SJSA1 (cell line): ENCODE results near the gene ZNF133. TPM values are rescaled to one million over a fixed set of nuclear protein-coding genes. Genes with fewer than 3 reads are reported as not detected.
"Not testable (repeated sequence)": the region's sequence is repeated elsewhere in the genome, so short reads cannot be mapped to it uniquely, and the experiment has no call there.

Experiments
- DNase-seq, 2 experiments: peaks; one replicate each; pipeline ENCODE4 v3.0.0-alpha.2; 2015 to 2020; ENCODE audit warnings: low spot score in 2 of 2, low read depth in 1 of 2
- H3K27ac ChIP-seq: fragments of 250-450 bp; sonication (Bioruptor Pico); 2 replicates; pipeline ENCODE4 v1.5.1; 2020; ENCODE audit warnings: mild to moderate bottlenecking, moderate library complexity
- H3K27me3 ChIP-seq: fragments of 250-450 bp; sonication (Bioruptor Pico); replicated peaks from 2 replicates; pipeline ENCODE4 v1.5.1; 2020; ENCODE audit warnings: mild to moderate bottlenecking, moderate library complexity
- H3K36me3 ChIP-seq: fragments of 250-450 bp; sonication (Bioruptor Pico); 2 replicates; pipeline ENCODE4 v1.5.1; 2020; ENCODE audit warnings: mild to moderate bottlenecking
- H3K4me1 ChIP-seq: fragments of 250-450 bp; sonication (Bioruptor Pico); replicated peaks from 2 replicates; pipeline ENCODE4 v1.6.1; 2021; ENCODE audit warnings: mild to moderate bottlenecking
- H3K4me3 ChIP-seq: fragments of 250-450 bp; sonication (Bioruptor Pico); 2 replicates; pipeline ENCODE4 v1.5.1; 2020; ENCODE audit warnings: mild to moderate bottlenecking
- H3K9me3 ChIP-seq: fragments of 250-450 bp; sonication (Bioruptor Pico); replicated peaks from 2 replicates; pipeline ENCODE4 v1.5.1; 2020; ENCODE audit warnings: mild to moderate bottlenecking
- total RNA-seq: library from RNA; depleted of rRNA; stranded (reverse); fragments of >200 nt; shearing (Covaris generic); gene quantifications from 2 replicates; pipeline ENCODE4 v1.2.3, GENCODE V29; 2014

The ZNF133 gene
- total RNA-seq, 1 experiment from 2014 or later = 8.9 TPM

GRCh38 chr20:18266282-18266681, 22.0 kb upstream of the ZNF133 start:
- no peak overlapping the region for H3K27ac ChIP-seq
- H3K9me3 ChIP-seq = no peaks in the 10 kb centered on the region
- no peak for DNase-seq
- peaks cover 3% of the 10 kb centered on the region; the same call in 1 of the 2 replicates for H3K27me3 ChIP-seq
- no peak overlapping the region for H3K4me3 ChIP-seq
- H3K4me1 ChIP-seq = no peaks in the 10 kb centered on the region
- no peaks in the 10 kb centered on the region for H3K36me3 ChIP-seq

- H3K27ac ChIP-seq = no peak overlapping the region
- H3K9me3 ChIP-seq = no peaks in the 10 kb centered on the region
- peaks cover 6% of the 10 kb centered on the region; the same call in 1 of the 2 replicates for H3K27me3 ChIP-seq
- H3K4me1 ChIP-seq = no peaks in the 10 kb centered on the region
- no peaks in the 10 kb centered on the region for H3K36me3 ChIP-seq
- DNase-seq = no peak
- no peak overlapping the region for H3K4me3 ChIP-seq
These were observed 20.5 kb upstream of the ZNF133 start for GRCh38 chr20:18267815-18268214.

GRCh38 chr20:18271160-18271559, 17.2 kb upstream of the ZNF133 start:
- H3K4me3 ChIP-seq = no peak overlapping the region
- H3K27ac ChIP-seq = no peak overlapping the region
- no peak for DNase-seq
- H3K9me3 ChIP-seq = no peaks in the 10 kb centered on the region
- no peaks in the 10 kb centered on the region for H3K36me3 ChIP-seq
- no peaks in the 10 kb centered on the region for H3K4me1 ChIP-seq
- H3K27me3 ChIP-seq = peaks cover 20% of the 10 kb centered on the region; the same call in 1 of the 2 replicates

- 0 out of 2 replicates have a peak, but pooled peaks cover 4% of the 10 kb centered on the region for H3K4me1 ChIP-seq
- no peak overlapping the region for H3K27ac ChIP-seq
- H3K4me3 ChIP-seq = no peak overlapping the region
- no peaks in the 10 kb centered on the region for H3K36me3 ChIP-seq
- H3K9me3 ChIP-seq = no peaks in the 10 kb centered on the region
- peaks cover 20% of the 10 kb centered on the region; the same call in 1 of the 2 replicates for H3K27me3 ChIP-seq
- DNase-seq = no peak
These were observed 15.9 kb upstream of the ZNF133 start for GRCh38 chr20:18272451-18272850.

GRCh38 chr20:18273738-18274137, 14.6 kb upstream of the ZNF133 start:
- Histone ChIP-seq H3K27me3 (peaks cover 20% of the 10 kb centered on the region; the same call in 1 of the 2 replicates), H3K27ac (no peak overlapping the region), H3K4me1 (0 out of 2 replicates have a peak, but pooled peaks cover 4% of the 10 kb centered on the region), H3K9me3 (no peaks in the 10 kb centered on the region), H3K4me3 (no peak overlapping the region), H3K36me3 (no peaks in the 10 kb centered on the region)
- no peak for DNase-seq

GRCh38 chr20:18275960-18276359, 12.4 kb upstream of the ZNF133 start:
- H3K4me1 ChIP-seq, H3K9me3 ChIP-seq, DNase-seq, H3K27ac ChIP-seq, H3K36me3 ChIP-seq, H3K4me3 ChIP-seq: not testable (repeated sequence)
- peaks cover 18% of the 10 kb centered on the region; the same call in 1 of the 2 replicates for H3K27me3 ChIP-seq

- Histone ChIP-seq H3K9me3 (no peaks in the 10 kb centered on the region), H3K4me3 (no peak overlapping the region), H3K27me3 (peaks cover 18% of the 10 kb centered on the region; the same call in 1 of the 2 replicates), H3K27ac (no peak overlapping the region), H3K4me1 (0 out of 2 replicates have a peak, but pooled peaks cover 4% of the 10 kb centered on the region), H3K36me3 (no peaks in the 10 kb centered on the region)
- DNase-seq = peak; percentile 57 to 63
These were observed 11.5 kb upstream of the ZNF133 start for GRCh38 chr20:18276821-18277220.

- no peak for DNase-seq
- 0 out of 2 replicates have a peak, but pooled peaks cover 4% of the 10 kb centered on the region for H3K4me1 ChIP-seq
- H3K36me3 ChIP-seq = no peaks in the 10 kb centered on the region
- no peaks in the 10 kb centered on the region for H3K9me3 ChIP-seq
- peaks cover 11% of the 10 kb centered on the region; the same call in 1 of the 2 replicates for H3K27me3 ChIP-seq
- no peak overlapping the region for H3K4me3 ChIP-seq
- H3K27ac ChIP-seq = no peak overlapping the region
These were observed 9.1 kb upstream of the ZNF133 start for GRCh38 chr20:18279242-18279641.

- Histone ChIP-seq H3K27me3 (no peaks in the 10 kb centered on the region), H3K4me3 (no peak overlapping the region), H3K9me3 (peaks cover 12% of the 10 kb centered on the region), H3K27ac (no peak overlapping the region), H3K36me3 (no peaks in the 10 kb centered on the region; the same call in 1 of the 2 replicates), H3K4me1 (peaks cover 3% of the 10 kb centered on the region; the same call in 1 of the 2 replicates)
- DNase-seq = no peak
These were observed 3.4 kb upstream of the ZNF133 start for GRCh38 chr20:18284805-18285533.

GRCh38 chr20:18287546-18287914, 797 bp upstream of the ZNF133 start:
- no peak for DNase-seq
- Histone ChIP-seq H3K9me3 (peaks cover 12% of the 10 kb centered on the region), H3K4me3 (peak overlapping the region; percentile 61), H3K27ac (peak overlapping the region; percentile 96), H3K4me1 (peaks cover 3% of the 10 kb centered on the region; the same call in 1 of the 2 replicates), H3K36me3 (peaks cover 2% of the 10 kb centered on the region; the same call in 1 of the 2 replicates), H3K27me3 (no peaks in the 10 kb centered on the region)

GRCh38 chr20:18288749-18289267, 481 bp downstream of the ZNF133 start:
- Histone ChIP-seq H3K9me3 (peaks cover 12% of the 10 kb centered on the region), H3K4me1 (peaks cover 3% of the 10 kb centered on the region; the same call in 1 of the 2 replicates), H3K36me3 (peaks cover 9% of the 10 kb centered on the region), H3K27me3 (no peaks in the 10 kb centered on the region), H3K4me3 (peak overlapping the region; percentile 61), H3K27ac (peak overlapping the region; percentile 96)
- DNase-seq = no peak

GRCh38 chr20:18289306-18289705, 979 bp downstream of the ZNF133 start:
- Histone ChIP-seq H3K9me3 (peaks cover 12% of the 10 kb centered on the region), H3K36me3 (peaks cover 9% of the 10 kb centered on the region), H3K4me1 (peaks cover 3% of the 10 kb centered on the region; the same call in 1 of the 2 replicates), H3K27me3 (no peaks in the 10 kb centered on the region), H3K27ac (no peak overlapping the region), H3K4me3 (peak overlapping the region; percentile 61)
- DNase-seq = no peak

GRCh38 chr20:18299364-18299763, 11.0 kb downstream of the ZNF133 start:
- no peak overlapping the region for H3K4me3 ChIP-seq
- no peak for DNase-seq
- no peaks in the 10 kb centered on the region for H3K4me1 ChIP-seq
- no peak overlapping the region for H3K27ac ChIP-seq
- 0 out of 2 replicates have a peak, but pooled peaks cover 12% of the 10 kb centered on the region for H3K36me3 ChIP-seq
- H3K9me3 ChIP-seq = no peaks in the 10 kb centered on the region
- no peaks in the 10 kb centered on the region for H3K27me3 ChIP-seq

- H3K4me3 ChIP-seq = no peak overlapping the region
- H3K4me1 ChIP-seq = no peaks in the 10 kb centered on the region
- no peaks in the 10 kb centered on the region for H3K9me3 ChIP-seq
- no peaks in the 10 kb centered on the region for H3K27me3 ChIP-seq
- no peak for DNase-seq
- peaks cover 15% of the 10 kb centered on the region for H3K36me3 ChIP-seq
- H3K27ac ChIP-seq = no peak overlapping the region
These were observed 16.3 kb downstream of the ZNF133 start for GRCh38 chr20:18304618-18305017.
